SK-N-MC (cell line): Measurements from ENCODE around the gene RAP1GDS1.
"Not testable (repeated sequence)": the region's sequence is repeated elsewhere in the genome, so short reads cannot be mapped to it uniquely, and the experiment has no call there.

Experiments
- DNase-seq: peaks from one replicate; pipeline ENCODE4 v3.0.0-alpha.2; 2011; ENCODE audit warnings: low read depth, low spot score
- H3K27ac ChIP-seq: fragments of 200-600 bp; sonication (generic); 2 replicates; pipeline ENCODE4 v1.5.1; 2016; ENCODE audit warnings: mixed run types
- H3K36me3 ChIP-seq: fragments of 200-600 bp; sonication (generic); 2 replicates; pipeline ENCODE4 v1.6.1; 2017; ENCODE audit warnings: antibody characterized with exemption, low read length, mixed read lengths; ENCODE audit not compliant: insufficient read depth
- H3K4me3 ChIP-seq: fragments of 200-600 bp; sonication (generic); 2 replicates; pipeline ENCODE4 v1.5.1; 2016
- H3K9ac ChIP-seq: fragments of 200-600 bp; sonication (generic); 2 replicates; pipeline ENCODE4 v1.8.0; 2017; ENCODE audit warnings: mixed run types, mixed read lengths; ENCODE audit not compliant: insufficient read length
- H3K9me3 ChIP-seq: fragments of 200-600 bp; sonication (generic); 2 replicates; pipeline ENCODE4 v1.6.1; 2017; ENCODE audit warnings: low read depth, mild to moderate bottlenecking, antibody characterized with exemption, low read length, moderate library complexity, mixed read lengths
- EZH2 ChIP-seq: fragments of 200-600 bp; sonication (generic); IDR thresholded peaks from one replicate; pipeline ENCODE4 v1.6.1; 2017; ENCODE audit warnings: antibody characterized with exemption
- FOXP2 ChIP-seq: optimal IDR thresholded peaks from 2 replicates; pipeline ENCODE3; 2011; ENCODE audit warnings: mild to moderate bottlenecking, moderate library complexity; ENCODE audit not compliant: insufficient read depth; ENCODE audit errors: extremely low read length, control extremely low read depth
- POLR2AphosphoS5 ChIP-seq: IDR thresholded peaks from 2 replicates; pipeline ENCODE4 v1.6.1; 2012; ENCODE audit warnings: mild to moderate bottlenecking, low read depth, low read length, borderline replicate concordance

Gene RAP1GDS1

GRCh38 chr4:98452091-98452490, 190.9 kb downstream of the RAP1GDS1 start:
- no peaks in the 10 kb centered on the region for H3K36me3 ChIP-seq
- H3K4me3 ChIP-seq: no peak overlapping the region
- TF ChIP-seq FOXP2 (no peak), EZH2 (no peak), POLR2AphosphoS5 (no peak)
- DNase-seq: no peak
- H3K9ac ChIP-seq: no peak overlapping the region
- H3K9me3 ChIP-seq: no peaks in the 10 kb centered on the region
- H3K27ac ChIP-seq: no peak overlapping the region

GRCh38 chr4:98457422-98457821, 196.2 kb downstream of the RAP1GDS1 start:
- not testable (repeated sequence) for H3K9ac ChIP-seq, H3K27ac ChIP-seq, H3K36me3 ChIP-seq

GRCh38 chr4:98461121-98461865, 200.1 kb downstream of the RAP1GDS1 start:
- not testable (repeated sequence) for H3K4me3 ChIP-seq, H3K9ac ChIP-seq, H3K9me3 ChIP-seq, DNase-seq, H3K27ac ChIP-seq, H3K36me3 ChIP-seq

More at GRCh38 chr4:98457422-98457821, 196.2 kb downstream of the RAP1GDS1 start:
- H3K4me3 ChIP-seq, H3K9me3 ChIP-seq, DNase-seq: not testable (repeated sequence)

- TF ChIP-seq FOXP2 (no peak), EZH2 (no peak), POLR2AphosphoS5 (no peak)
- DNase-seq: no peak
These were observed 201.3 kb downstream of the RAP1GDS1 start for GRCh38 chr4:98462487-98462886.

GRCh38 chr4:98466868-98467599, 205.8 kb downstream of the RAP1GDS1 start:
- no peak overlapping the region for H3K27ac ChIP-seq
- H3K36me3 ChIP-seq: no peaks in the 10 kb centered on the region
- TF ChIP-seq POLR2AphosphoS5: no peak
- no peak for TF ChIP-seq EZH2
- no peak for TF ChIP-seq FOXP2
- no peak for DNase-seq
- H3K4me3 ChIP-seq: peak overlapping the region; percentile 76
- no peaks in the 10 kb centered on the region for H3K9me3 ChIP-seq
- H3K9ac ChIP-seq: no peak overlapping the region

More at GRCh38 chr4:98462487-98462886, 201.3 kb downstream of the RAP1GDS1 start:
- no peaks in the 10 kb centered on the region for H3K36me3 ChIP-seq
- no peaks in the 10 kb centered on the region for H3K9me3 ChIP-seq
- no peak overlapping the region for H3K9ac ChIP-seq
- no peak overlapping the region for H3K27ac ChIP-seq
- H3K4me3 ChIP-seq: no peak overlapping the region

GRCh38 chr4:98467627-98468072, 206.5 kb downstream of the RAP1GDS1 start:
- Histone ChIP-seq H3K27ac (no peak overlapping the region), H3K4me3 (peak overlapping the region; percentile 76), H3K36me3 (no peaks in the 10 kb centered on the region), H3K9ac (peak overlapping the region; percentile 48), H3K9me3 (no peaks in the 10 kb centered on the region)
- DNase-seq: peak; percentile 66
- no peak for TF ChIP-seq EZH2
- TF ChIP-seq FOXP2: no peak
- no peak for TF ChIP-seq POLR2AphosphoS5

GRCh38 chr4:98468709-98469108, 207.5 kb downstream of the RAP1GDS1 start:
- Histone ChIP-seq H3K9ac (no peak overlapping the region), H3K36me3 (no peaks in the 10 kb centered on the region), H3K27ac (no peak overlapping the region), H3K9me3 (no peaks in the 10 kb centered on the region), H3K4me3 (no peak overlapping the region)
- TF ChIP-seq EZH2 (no peak), FOXP2 (no peak), POLR2AphosphoS5 (no peak)
- DNase-seq: no peak

- DNase-seq: no peak
- Histone ChIP-seq H3K9ac (no peak overlapping the region), H3K9me3 (no peaks in the 10 kb centered on the region), H3K4me3 (no peak overlapping the region), H3K36me3 (no peaks in the 10 kb centered on the region), H3K27ac (no peak overlapping the region)
- TF ChIP-seq POLR2AphosphoS5 (no peak), EZH2 (no peak), FOXP2 (no peak)
These were observed 208.6 kb downstream of the RAP1GDS1 start for GRCh38 chr4:98469771-98470170.

- H3K9ac ChIP-seq: no peak overlapping the region
- no peak overlapping the region for H3K27ac ChIP-seq
- H3K36me3 ChIP-seq: no peaks in the 10 kb centered on the region
- no peak for TF ChIP-seq EZH2
- no peak for TF ChIP-seq FOXP2
- TF ChIP-seq POLR2AphosphoS5: no peak
- DNase-seq: no peak
- H3K4me3 ChIP-seq: no peak overlapping the region
- no peaks in the 10 kb centered on the region for H3K9me3 ChIP-seq
These were observed 209.2 kb downstream of the RAP1GDS1 start for GRCh38 chr4:98470366-98470765.
